Jurkat, Clone E6-1 (cell line): Measurements from ENCODE around the gene TBATA.

Experiments used
- DNase-seq: peaks from one replicate; pipeline ENCODE4 v3.0.0-alpha.2; 2011; ENCODE audit warnings: low read depth, low spot score
- H3K4me3 ChIP-seq: 2 replicates; pipeline ENCODE4 v1.5.1; 2011; ENCODE audit warnings: mild to moderate bottlenecking, low read length, control low read depth, moderate library complexity

The TBATA gene

DNA sequence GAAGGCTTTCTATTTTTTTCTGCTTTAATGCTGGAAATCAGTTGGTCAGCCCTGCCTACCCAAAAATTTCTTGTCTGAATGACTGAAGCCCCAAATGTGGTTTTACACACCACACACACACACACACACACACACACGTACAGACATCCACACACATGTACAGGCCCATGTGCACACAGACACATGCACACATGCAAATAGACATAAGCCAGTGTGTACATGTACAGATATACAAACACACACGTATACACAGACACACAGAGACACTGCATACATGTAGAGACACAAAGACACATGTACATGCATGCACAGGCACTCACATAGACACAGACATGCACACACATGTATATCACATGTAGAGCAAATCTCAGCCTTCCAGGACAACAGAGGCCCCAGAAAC, 54.2 kb downstream of the TBATA start:
- H3K4me3 ChIP-seq, result no peak overlapping the region
- DNase-seq, result no peak

DNA sequence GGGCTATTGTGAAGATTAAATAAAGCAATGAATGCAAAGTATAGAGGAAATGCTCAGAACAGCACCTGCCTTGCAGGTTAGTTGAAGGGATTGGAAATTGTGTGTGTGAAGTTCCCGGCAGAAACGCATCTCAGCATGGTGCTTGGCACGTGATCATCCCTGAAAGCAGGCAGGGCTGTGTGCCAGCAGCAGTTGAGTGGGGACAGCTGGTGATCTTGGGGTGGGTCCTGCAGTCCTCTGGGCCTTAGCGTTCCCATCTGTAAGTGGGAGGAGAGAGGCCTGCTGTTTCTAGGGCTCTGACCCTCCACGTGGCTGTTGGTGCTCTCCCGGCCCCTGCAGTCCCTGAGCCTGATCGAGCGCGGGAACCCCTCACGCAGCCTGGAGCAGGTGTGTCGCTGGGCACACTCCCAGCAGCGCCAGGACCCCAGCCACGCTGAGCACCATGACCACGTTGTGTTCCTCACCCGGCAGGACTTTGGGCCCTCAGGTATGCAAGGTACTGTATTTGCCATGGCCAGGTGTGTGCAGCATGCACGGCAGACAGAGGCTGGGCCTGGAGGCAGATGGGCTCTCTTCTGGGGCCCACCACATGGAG, 55.3 kb downstream of the TBATA start:
- DNase-seq, result no peak
- no peak overlapping the region for H3K4me3 ChIP-seq

DNA sequence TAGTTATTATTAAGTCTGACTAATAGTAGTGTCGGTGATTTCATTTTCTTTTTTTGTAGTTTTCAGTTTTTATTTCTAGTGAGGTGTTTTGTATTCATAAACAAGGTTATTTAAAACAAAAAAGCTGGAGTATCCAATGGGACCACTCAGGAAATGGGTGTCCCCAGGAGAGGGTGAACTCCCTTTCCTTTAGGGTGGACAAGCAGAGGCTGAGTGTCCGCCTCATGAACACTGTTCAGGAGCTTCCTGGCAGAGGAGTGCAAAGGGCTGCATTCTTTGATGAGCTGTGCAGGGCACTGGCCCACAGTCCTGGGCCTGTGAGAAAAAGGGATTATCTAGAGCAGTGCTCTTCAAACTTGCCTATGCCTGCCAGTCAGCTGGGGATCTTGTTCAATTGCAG, 56.8 kb downstream of the TBATA start:
- no peak for DNase-seq
- H3K4me3 ChIP-seq, result no peak overlapping the region

DNA sequence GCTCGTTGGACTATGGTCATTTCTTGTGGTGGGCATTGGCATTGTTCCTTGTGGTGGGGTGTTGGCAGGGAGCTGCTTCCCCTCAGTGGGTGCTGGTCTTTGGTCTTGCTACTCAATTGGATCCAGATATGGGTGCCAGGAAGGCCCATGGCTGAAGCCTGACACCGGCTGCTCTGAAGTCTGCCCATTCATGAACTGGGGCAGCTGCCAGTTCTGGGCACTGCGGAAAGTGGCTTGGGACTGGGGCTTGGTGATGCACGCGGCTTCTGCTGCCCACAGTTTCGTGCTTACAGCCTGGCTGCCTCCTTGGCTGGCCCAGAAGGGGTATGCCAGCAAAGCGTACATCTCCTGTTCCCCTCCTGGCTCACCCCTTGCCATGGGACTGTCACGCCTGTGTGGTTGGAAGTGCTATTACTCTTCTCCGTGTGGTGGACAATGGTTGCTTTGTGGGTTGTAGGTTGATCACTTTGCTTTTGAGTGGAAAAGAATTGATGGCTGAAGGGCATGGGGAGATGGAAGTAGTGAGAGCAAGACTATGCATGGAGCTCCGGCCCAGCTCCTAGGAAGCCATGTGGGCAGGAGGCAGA, 58.2 kb downstream of the TBATA start:
- no peak for DNase-seq
- no peak overlapping the region for H3K4me3 ChIP-seq

DNA sequence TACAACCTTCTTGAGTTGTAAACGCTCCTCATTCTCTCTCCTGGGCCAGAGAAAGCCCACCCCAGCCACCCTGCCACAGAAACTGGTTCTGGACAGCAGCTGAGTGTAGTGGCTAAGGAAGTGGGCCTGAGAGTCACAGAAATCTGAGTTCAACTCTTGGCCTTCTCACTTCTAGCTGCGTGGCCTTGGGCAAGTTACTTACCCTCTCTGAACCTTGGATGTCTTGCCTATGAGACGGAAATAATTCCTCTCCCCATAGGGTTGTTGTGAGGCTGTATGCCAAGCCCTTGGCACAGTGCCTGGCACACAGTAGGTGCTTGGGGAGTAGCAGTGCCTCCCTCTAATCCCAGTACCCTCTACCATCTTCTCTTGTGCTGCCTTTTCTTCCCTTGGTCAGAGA, 61.4 kb downstream of the TBATA start:
- no peak overlapping the region for H3K4me3 ChIP-seq
- DNase-seq, result no peak

DNA sequence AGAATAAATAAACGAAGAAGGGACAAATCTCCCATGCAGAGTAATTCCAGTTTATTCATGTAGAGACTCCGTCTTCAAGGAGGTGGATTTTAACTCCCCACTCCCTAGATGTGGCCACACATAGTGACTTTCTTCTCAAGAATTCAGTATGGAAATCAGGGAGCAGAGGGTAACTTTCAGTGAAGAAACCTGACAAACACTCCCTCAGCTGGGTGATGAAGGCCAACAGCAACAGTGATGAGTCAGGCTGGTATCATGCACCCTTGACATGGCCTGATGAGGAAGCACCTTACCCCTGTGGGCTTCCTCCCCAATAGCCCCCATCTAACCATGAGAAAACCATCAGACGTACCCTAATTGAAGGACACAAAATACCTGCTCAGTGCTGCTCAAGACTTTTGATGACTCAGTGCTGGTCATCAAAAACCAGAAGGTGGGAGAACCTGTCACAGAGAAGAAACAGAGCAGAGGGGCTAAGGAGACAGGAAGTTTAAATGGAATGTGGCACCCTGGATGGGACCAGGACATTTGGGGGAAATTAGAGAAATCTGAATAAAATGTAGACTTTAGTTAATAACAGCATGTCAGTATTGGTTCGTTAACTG, 62.3 kb downstream of the TBATA start:
- no peak for DNase-seq
- no peak overlapping the region for H3K4me3 ChIP-seq
